K562 (cell line): Measurements from ENCODE around the gene ADCYAP1R1.

Experiments used
- JUND ChIP-seq, 2 experiments: IDR thresholded peaks; 2 replicates in 1 of 2; 3 replicates in 1 of 2; pipeline ENCODE4 v1.6.1; 2011; ENCODE audit warnings: borderline replicate concordance in 2 of 2, low read depth in 2 of 2, low read length in 2 of 2, improper control_type of control experiment in 1 of 2, missing biosample characterization in 1 of 2, missing genetic modification characterization in 1 of 2, missing genetic modification reagents in 1 of 2
- MTF1 ChIP-seq: fragments of 250-450 bp; sonication (Bioruptor Pico); IDR thresholded peaks from 2 replicates; pipeline ENCODE4 v1.9.0; 2021; ENCODE audit warnings: moderate library complexity, mild to moderate bottlenecking, inconsistent platforms, borderline replicate concordance
- SIX5 ChIP-seq, 2 experiments: IDR thresholded peaks; 2 replicates each; pipeline ENCODE4 v1.6.1; 2011; ENCODE audit warnings: low read length in 2 of 2, borderline replicate concordance in 1 of 2, low read depth in 1 of 2, mild to moderate bottlenecking in 1 of 2, moderate library complexity in 1 of 2; ENCODE audit not compliant: insufficient read depth in 1 of 2
- SLC30A9 ChIP-seq: fragments of 250-450 bp; sonication (Bioruptor Pico); IDR thresholded peaks from 2 replicates; pipeline ENCODE4 v1.8.0; 2022; ENCODE audit warnings: mild to moderate bottlenecking, moderate library complexity
- ZNF3 ChIP-seq: fragments of 250-450 bp; sonication (Bioruptor Pico); IDR thresholded peaks from 2 replicates; pipeline ENCODE4 v1.5.0; 2021; ENCODE audit warnings: mild to moderate bottlenecking, moderate library complexity
- ZNF77 ChIP-seq: fragments of 250-450 bp; sonication (Bioruptor Pico); IDR thresholded peaks from 2 replicates; pipeline ENCODE4 v1.5.0; 2020
- TF ChIP-seq, protein P1 (sequence below): sonication (generic); formaldehyde crosslinking; IDR thresholded peaks from 2 replicates; pipeline ENCODE4 v1.8.1; 2022; ENCODE audit warnings: missing genetic modification reagents
- TF ChIP-seq, protein P2 (sequence below): fragments of 250-450 bp; sonication (Bioruptor Pico); IDR thresholded peaks from 2 replicates; pipeline ENCODE4 v1.8.0; 2021; ENCODE audit warnings: moderate library complexity, mild to moderate bottlenecking, inconsistent platforms
- TF ChIP-seq, protein P3 (sequence below): fragments of 450-650 bp; IDR thresholded peaks from 2 replicates; pipeline ENCODE4 v1.6.1; 2017; ENCODE audit warnings: antibody characterized with exemption, mild to moderate bottlenecking

DNA sequence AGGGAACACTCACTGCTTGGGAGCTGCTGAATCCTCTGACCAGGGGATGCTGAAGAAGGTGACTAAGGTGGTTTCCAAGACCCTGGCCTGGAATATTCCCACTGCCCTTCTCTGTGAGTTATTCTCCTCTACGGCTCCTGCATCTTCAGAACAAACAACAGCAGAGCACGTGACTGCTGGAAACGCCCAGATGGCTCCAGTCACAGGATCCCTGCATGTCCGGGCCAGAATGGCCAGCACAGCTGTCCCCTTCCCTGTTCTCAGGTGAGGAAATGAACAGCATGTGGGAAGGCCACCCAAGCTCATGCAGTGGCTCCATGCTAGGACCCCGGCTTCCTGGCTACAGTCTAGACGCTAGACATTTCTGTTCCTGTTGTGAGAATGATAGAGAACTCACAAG, 45.3 kb upstream of the ADCYAP1R1 start:
- TF ChIP-seq SIX5 (IDR thresholded peaks at IDR 0.05; ENCODE audit: borderline replicate concordance in 1 of 2, insufficient read depth in 1 of 2, low read depth in 1 of 2, low read length in 2 of 2) (no peak), SLC30A9 (CRISPR knock-in tag) (no peak), ZNF77 (CRISPR knock-in tag) (no peak), ZNF3 (CRISPR knock-in tag) (no peak), MTF1 (CRISPR knock-in tag) (no peak), JUND (IDR thresholded peaks at IDR 0.05; ENCODE audit: borderline replicate concordance, low read depth, low read length) (no peak), JUND (tag; IDR thresholded peaks at IDR 0.05; ENCODE audit: borderline replicate concordance, low read depth, low read length) (no peak)
- TF ChIP-seq, protein P1, sequence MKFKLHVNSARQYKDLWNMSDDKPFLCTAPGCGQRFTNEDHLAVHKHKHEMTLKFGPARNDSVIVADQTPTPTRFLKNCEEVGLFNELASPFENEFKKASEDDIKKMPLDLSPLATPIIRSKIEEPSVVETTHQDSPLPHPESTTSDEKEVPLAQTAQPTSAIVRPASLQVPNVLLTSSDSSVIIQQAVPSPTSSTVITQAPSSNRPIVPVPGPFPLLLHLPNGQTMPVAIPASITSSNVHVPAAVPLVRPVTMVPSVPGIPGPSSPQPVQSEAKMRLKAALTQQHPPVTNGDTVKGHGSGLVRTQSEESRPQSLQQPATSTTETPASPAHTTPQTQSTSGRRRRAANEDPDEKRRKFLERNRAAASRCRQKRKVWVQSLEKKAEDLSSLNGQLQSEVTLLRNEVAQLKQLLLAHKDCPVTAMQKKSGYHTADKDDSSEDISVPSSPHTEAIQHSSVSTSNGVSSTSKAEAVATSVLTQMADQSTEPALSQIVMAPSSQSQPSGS (CRISPR knock-in tag), result no peak
- TF ChIP-seq, protein P2, sequence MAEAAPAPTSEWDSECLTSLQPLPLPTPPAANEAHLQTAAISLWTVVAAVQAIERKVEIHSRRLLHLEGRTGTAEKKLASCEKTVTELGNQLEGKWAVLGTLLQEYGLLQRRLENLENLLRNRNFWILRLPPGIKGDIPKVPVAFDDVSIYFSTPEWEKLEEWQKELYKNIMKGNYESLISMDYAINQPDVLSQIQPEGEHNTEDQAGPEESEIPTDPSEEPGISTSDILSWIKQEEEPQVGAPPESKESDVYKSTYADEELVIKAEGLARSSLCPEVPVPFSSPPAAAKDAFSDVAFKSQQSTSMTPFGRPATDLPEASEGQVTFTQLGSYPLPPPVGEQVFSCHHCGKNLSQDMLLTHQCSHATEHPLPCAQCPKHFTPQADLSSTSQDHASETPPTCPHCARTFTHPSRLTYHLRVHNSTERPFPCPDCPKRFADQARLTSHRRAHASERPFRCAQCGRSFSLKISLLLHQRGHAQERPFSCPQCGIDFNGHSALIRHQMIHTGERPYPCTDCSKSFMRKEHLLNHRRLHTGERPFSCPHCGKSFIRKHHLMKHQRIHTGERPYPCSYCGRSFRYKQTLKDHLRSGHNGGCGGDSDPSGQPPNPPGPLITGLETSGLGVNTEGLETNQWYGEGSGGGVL (CRISPR knock-in tag), result no peak
- TF ChIP-seq, protein P3, sequence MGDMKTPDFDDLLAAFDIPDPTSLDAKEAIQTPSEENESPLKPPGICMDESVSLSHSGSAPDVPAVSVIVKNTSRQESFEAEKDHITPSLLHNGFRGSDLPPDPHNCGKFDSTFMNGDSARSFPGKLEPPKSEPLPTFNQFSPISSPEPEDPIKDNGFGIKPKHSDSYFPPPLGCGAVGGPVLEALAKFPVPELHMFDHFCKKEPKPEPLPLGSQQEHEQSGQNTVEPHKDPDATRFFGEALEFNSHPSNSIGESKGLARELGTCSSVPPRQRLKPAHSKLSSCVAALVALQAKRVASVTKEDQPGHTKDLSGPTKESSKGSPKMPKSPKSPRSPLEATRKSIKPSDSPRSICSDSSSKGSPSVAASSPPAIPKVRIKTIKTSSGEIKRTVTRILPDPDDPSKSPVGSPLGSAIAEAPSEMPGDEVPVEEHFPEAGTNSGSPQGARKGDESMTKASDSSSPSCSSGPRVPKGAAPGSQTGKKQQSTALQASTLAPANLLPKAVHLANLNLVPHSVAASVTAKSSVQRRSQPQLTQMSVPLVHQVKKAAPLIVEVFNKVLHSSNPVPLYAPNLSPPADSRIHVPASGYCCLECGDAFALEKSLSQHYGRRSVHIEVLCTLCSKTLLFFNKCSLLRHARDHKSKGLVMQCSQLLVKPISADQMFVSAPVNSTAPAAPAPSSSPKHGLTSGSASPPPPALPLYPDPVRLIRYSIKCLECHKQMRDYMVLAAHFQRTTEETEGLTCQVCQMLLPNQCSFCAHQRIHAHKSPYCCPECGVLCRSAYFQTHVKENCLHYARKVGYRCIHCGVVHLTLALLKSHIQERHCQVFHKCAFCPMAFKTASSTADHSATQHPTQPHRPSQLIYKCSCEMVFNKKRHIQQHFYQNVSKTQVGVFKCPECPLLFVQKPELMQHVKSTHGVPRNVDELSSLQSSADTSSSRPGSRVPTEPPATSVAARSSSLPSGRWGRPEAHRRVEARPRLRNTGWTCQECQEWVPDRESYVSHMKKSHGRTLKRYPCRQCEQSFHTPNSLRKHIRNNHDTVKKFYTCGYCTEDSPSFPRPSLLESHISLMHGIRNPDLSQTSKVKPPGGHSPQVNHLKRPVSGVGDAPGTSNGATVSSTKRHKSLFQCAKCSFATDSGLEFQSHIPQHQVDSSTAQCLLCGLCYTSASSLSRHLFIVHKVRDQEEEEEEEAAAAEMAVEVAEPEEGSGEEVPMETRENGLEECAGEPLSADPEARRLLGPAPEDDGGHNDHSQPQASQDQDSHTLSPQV, result no peak
